GM10248 (cell line): Measurements from ENCODE around the gene FAM222B.
"Not testable (repeated sequence)": the region's sequence is repeated elsewhere in the genome, so short reads cannot be mapped to it uniquely, and the experiment has no call there.

Source experiments
- CTCF ChIA-PET: fragments of 300-600 bp; sonication (Branson Sonifier 250); formaldehyde crosslinking; extraction: SDS; loops from one replicate; lab custom pipeline; 2021; ENCODE audit warnings: antibody characterized with exemption; lab: Yijun Ruan, JAX
- POLR2A ChIA-PET: fragments of 350-650 bp; sonication (Branson Sonifier 250); formaldehyde crosslinking; extraction: SDS; loops from one replicate; lab custom pipeline; 2020; ENCODE audit warnings: antibody characterized with exemption; lab: Yijun Ruan, JAX
- DNase-seq: peaks from one replicate; pipeline ENCODE4 v3.0.0; 2012; ENCODE audit errors: extremely low spot score
- CTCF ChIP-seq: IDR thresholded peaks from 2 replicates; pipeline ENCODE4 v1.5.1; 2012; ENCODE audit warnings: mild to moderate bottlenecking, low read depth; ENCODE audit errors: extremely low read depth, missing control alignments, control extremely low read depth

The FAM222B gene

DNA sequence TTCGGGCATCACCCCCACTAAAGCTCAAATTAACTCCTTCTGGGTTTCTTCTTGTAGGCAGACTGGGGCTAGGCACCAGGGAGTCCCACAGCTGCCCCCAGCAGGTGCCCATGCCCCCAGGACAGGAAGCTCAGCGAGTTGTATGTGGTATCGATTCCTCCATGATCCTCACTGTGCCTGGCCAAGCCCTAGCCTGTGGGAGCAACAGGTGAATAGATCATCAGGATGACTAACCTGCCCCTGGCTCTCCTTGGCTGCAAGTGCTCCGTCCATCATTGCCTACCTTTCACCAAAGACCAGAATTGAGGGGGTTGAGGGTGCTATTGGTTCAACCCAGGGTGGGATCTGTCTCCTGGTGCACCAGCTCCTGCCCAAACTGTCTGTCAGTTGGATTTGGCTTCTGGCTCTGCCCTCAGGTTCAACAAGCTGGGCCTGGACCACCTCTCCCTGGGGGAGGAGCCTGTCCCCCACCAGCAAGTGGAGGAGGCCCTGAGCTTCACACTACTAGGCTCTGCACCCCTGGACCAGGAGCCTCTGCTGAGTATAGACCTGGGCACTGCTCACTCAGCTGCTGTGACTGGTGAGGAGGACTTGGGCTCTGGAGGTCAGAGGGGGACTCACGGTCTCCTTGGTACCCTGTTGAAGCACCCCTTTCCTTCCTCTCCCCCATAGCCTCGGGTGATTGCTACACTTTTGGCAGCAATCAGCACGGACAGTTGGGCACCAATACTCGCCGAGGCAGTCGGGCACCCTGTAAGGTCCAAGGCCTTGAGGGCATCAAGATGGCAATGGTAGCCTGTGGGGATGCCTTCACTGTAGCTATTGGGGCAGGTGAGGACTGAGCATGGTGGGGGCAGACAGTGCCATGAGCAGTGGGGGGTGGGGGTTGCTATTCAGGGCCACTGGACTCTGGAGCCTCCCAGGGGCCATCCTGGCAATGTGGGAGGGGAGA lies 101.9 kb downstream of the FAM222B start:
- no peak for TF ChIP-seq CTCF
- ChIA-PET POLR2A (interaction anchor here (1.0 to 7.2 kb wide), 4 partner anchors 13 to 21 kb away, joined by 3 to 64 read pairs (median 6); partner anchors contain the start of genes NEK8, RPL23A and TLCD1), CTCF (interaction anchor here (2.4 to 16.2 kb wide), 4 partner anchors 9 to 22 kb away, joined by 15 to 472 read pairs (median 114); partner anchors contain the start of genes NEK8 and TLCD1)
- no peak for DNase-seq

- no peak for TF ChIP-seq CTCF
- ChIA-PET POLR2A (interaction anchor here (7.2 kb wide), 1 partner anchor 11 kb away, joined by 64 read pairs; the partner anchor contains the start of genes NEK8 and TLCD1), CTCF (interaction anchor here (0.7 to 4.1 kb wide), 4 partner anchors 9 to 13 kb away, joined by 3 to 17 read pairs (median 8); partner anchors contain the start of gene TLCD1)
- DNase-seq: peak; percentile 57
These were observed 103.8 kb downstream of the FAM222B start for GRCh38 chr17:28738680-28739384.

DNA sequence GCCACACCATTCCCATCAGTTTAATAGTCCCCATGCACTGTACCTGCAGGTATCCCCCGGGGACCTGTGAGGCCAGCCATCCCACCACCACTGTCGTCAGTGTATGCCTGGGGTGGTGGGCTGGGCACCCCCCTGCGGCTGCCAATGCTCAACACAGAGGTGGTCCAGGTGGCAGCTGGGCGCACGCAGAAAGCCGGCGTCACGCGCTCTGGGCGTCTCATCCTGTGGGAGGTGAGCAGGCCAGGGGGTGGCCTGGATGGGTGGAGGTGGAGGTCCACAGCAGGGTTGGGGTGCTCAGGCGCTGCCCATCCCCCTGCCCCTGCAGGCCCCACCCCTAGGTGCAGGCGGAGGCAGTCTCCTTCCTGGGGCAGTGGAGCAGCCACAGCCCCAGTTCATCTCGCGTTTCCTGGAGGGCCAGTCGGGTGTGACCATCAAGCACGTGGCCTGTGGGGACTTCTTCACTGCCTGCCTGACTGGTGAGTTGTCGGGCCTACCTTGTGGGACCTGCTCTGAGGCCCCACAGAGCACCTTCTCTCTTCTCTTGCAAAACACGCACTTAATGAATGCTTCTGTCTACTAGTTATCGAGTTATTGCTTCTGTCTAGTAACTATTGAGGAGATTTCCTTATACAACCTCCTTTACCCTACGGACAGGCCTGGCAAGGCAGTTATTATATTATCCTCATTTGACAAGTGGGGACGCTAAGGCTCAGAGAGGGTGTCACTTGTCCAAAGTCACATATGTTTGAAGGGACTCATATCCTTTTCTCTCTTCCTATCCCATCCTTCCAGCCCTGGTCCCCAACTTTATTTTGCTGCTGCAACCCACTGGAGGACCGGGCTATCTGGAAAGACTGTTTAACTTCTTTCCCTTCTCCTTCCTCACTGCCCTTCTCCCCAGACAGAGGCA lies 104.6 kb downstream of the FAM222B start:
- peak; percentile 86 for DNase-seq
- CTCF ChIA-PET: interaction anchor here (1.3 to 4.1 kb wide), 5 partner anchors 8 to 14 kb away, joined by 3 to 17 read pairs (median 11); partner anchors contain the start of genes NEK8 and TLCD1
- POLR2A ChIA-PET: interaction anchor here (0.6 to 7.2 kb wide), 2 partner anchors 10 to 35 kb away, joined by 6 to 64 read pairs; partner anchors contain the start of genes NEK8 and TLCD1
- TF ChIP-seq CTCF: no peak

- no peak for DNase-seq
- CTCF ChIA-PET: interaction anchor here (1.4 to 1.7 kb wide), 2 partner anchors 9 to 13 kb away, joined by 6 to 11 read pairs; partner anchors contain the start of gene NEK8
- POLR2A ChIA-PET: interaction anchor here (0.6 to 7.2 kb wide), 2 partner anchors 10 to 36 kb away, joined by 6 to 64 read pairs; partner anchors contain the start of genes NEK8 and TLCD1
- TF ChIP-seq CTCF: no peak
These were observed 105.3 kb downstream of the FAM222B start for GRCh38 chr17:28737316-28737715.

DNA sequence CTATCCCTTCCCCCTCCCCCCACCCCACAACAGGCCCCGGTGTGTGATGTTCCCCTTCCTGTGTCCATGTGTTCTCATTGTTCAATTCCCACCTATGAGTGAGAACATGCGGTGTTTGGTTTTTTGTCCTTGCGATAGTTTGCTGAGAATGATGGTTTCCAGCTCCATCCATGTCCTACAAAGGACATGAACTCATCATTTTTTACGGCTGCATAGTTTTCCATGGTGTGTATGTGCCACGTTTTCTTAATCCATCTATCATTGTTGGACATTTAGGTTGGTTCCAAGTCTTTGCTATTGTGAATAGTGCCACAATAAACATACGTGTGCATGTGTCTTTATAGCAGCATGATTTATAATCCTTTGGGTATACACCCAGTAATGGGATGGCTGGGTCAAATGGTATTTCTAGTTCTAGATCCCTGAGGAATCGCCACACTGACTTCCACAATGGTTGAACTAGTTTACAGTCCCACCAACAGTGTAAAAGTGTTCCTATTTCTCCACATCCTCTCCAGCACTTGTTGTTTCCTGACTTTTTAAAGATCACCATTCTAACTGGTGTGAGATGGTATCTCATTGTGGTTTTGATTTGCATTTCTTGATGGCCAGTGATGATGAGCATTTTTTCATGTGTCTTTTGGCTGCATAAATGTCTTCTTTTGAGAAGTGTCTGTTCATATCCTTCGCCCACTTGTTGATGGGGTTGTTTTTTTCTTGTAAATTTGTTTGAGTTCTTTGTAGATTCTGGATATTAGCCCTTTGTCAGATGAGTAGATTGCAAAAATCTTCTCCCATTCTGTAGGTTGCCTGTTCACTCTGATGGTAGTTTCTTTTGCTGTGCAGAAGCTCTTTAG lies 106.4 kb downstream of the FAM222B start:
- DNase-seq: not testable (repeated sequence)
- ChIA-PET POLR2A (interaction anchor here (1.3 to 1.6 kb wide), 2 partner anchors 7 to 10 kb away, joined by 6 read pairs; partner anchors contain the start of genes TLCD1 and TRAF4), CTCF (interaction anchor here (1.3 to 1.7 kb wide), 5 partner anchors 8 to 16 kb away, joined by 3 to 20 read pairs (median 11); partner anchors contain the start of genes NEK8, RPL23A and TLCD1)
